Endothelial cell of umbilical vein (primary cell): Measurements from ENCODE around the gene TTLL4. TPM values are rescaled to one million over a fixed set of nuclear protein-coding genes. Genes with fewer than 3 reads are reported as not detected.

Experiments used
- BruUV-seq: library from RNA; stranded (reverse); fragments of 400-500 nt; replicated peaks from 2 replicates; lab custom pipeline; 2021; lab: Mats Ljungman, UMichigan
- CTCF ChIA-PET: fragments of 300-600, 350-600 bp; sonication (Branson Sonifier 250); formaldehyde crosslinking; loops from one replicate; lab custom pipeline; 2021; ENCODE audit warnings: antibody characterized with exemption, inconsistent platforms; lab: Charles Lee
- POLR2A ChIA-PET: fragments of 300-600, 350-600 bp; sonication (Branson Sonifier 250); formaldehyde crosslinking; loops from one replicate; lab custom pipeline; 2021; ENCODE audit warnings: antibody characterized with exemption, inconsistent platforms; lab: Charles Lee
- DNase-seq: peaks from one replicate; pipeline ENCODE4 v3.0.0-alpha.2; 2011; ENCODE audit warnings: low read depth, low spot score
- FAIRE-seq: peaks from 2 replicates; lab custom pipeline; 2011; peaks lifted over from hg19 to GRCh38; lab: Jason Lieb, UNC
- H2AFZ ChIP-seq: 2 replicates; pipeline ENCODE4 v1.6.0; 2012; ENCODE audit warnings: low read depth, low read length, control low read depth, inconsistent platforms
- H3K27ac ChIP-seq: 2 replicates; pipeline ENCODE4 v1.5.1; 2011; ENCODE audit warnings: low read depth, mild to moderate bottlenecking, control low read depth, low read length, moderate library complexity; ENCODE audit not compliant: insufficient read depth
- H3K27me3 ChIP-seq, 2 experiments: 2 replicates each; pipeline versions ENCODE4 v1.6.0 to v1.6.1; 2011; ENCODE audit warnings: low read length in 2 of 2, mixed read lengths in 1 of 2; ENCODE audit not compliant: control insufficient read depth in 2 of 2, insufficient read depth in 2 of 2
- H3K36me3 ChIP-seq, 2 experiments: 2 replicates in 1 of 2; 3 replicates in 1 of 2; pipeline ENCODE4 v1.5.1; 2011; ENCODE audit warnings: low read length in 2 of 2, mild to moderate bottlenecking in 1 of 2, moderate library complexity in 1 of 2; ENCODE audit not compliant: control insufficient read depth in 2 of 2, insufficient read depth in 2 of 2; ENCODE audit errors: extremely low read depth in 1 of 2
- H3K4me1 ChIP-seq: 3 replicates; pipeline ENCODE4 v1.5.1; 2011; ENCODE audit warnings: mild to moderate bottlenecking, low read length; ENCODE audit not compliant: control insufficient read depth, insufficient read depth; ENCODE audit errors: extremely low read depth
- H3K4me2 ChIP-seq: 2 replicates; pipeline ENCODE4 v1.6.1; 2011; ENCODE audit warnings: low read length, control low read depth, mixed read lengths; ENCODE audit not compliant: insufficient read depth
- H3K4me3 ChIP-seq, 3 experiments: fragments of 200-600 bp in 1 of 3; sonication (generic), shearing (Covaris generic) in 1 of 3; replicated peaks in 1 of 3; 2 replicates each; pipeline ENCODE4 v1.5.1; 2011 to 2016; ENCODE audit warnings: control low read depth in 3 of 3, low read length in 3 of 3, mild to moderate bottlenecking in 2 of 3, inconsistent platforms in 1 of 3, low read depth in 1 of 3, moderate library complexity in 1 of 3; ENCODE audit not compliant: insufficient read depth in 1 of 3
- H3K79me2 ChIP-seq: 2 replicates; pipeline ENCODE4 v1.6.0; 2012; ENCODE audit warnings: low read length, inconsistent platforms; ENCODE audit not compliant: control insufficient read depth, insufficient read depth
- H3K9ac ChIP-seq: replicated peaks from 2 replicates; pipeline ENCODE3; 2011; ENCODE audit warnings: low read length, control low read depth; ENCODE audit not compliant: insufficient read depth; ENCODE audit errors: extremely low read depth
- H3K9me1 ChIP-seq: replicated peaks from 3 replicates; pipeline ENCODE4 v1.6.0; 2011; ENCODE audit warnings: mild to moderate bottlenecking, low read length; ENCODE audit not compliant: control insufficient read depth, insufficient read depth; ENCODE audit errors: extremely low read depth
- H3K9me3 ChIP-seq: replicated peaks from 2 replicates; pipeline ENCODE4 v1.5.1; 2012; ENCODE audit warnings: low read length, inconsistent platforms; ENCODE audit not compliant: control insufficient read depth, insufficient read depth
- H4K20me1 ChIP-seq: replicated peaks from 2 replicates; pipeline ENCODE3; 2011; ENCODE audit warnings: mild to moderate bottlenecking, low read length; ENCODE audit not compliant: control insufficient read depth, insufficient read depth; ENCODE audit errors: extremely low read depth
- EZH2 ChIP-seq: IDR thresholded peaks from 2 replicates; pipeline ENCODE4 v1.6.1; 2012; ENCODE audit warnings: borderline replicate concordance, low read depth, mild to moderate bottlenecking, moderate library complexity, low read length, inconsistent platforms; ENCODE audit not compliant: severe bottlenecking
- FOS ChIP-seq: IDR thresholded peaks from 2 replicates; pipeline ENCODE4 v1.6.1; 2011; ENCODE audit warnings: mild to moderate bottlenecking, low read length, moderate library complexity, borderline replicate concordance; ENCODE audit not compliant: insufficient read depth
- GATA2 ChIP-seq: IDR thresholded peaks from 2 replicates; pipeline ENCODE4 v1.7.0; 2011; ENCODE audit warnings: low read depth, mild to moderate bottlenecking, moderate library complexity, mixed read lengths, low read length; ENCODE audit not compliant: insufficient read length, insufficient read depth
- MYC ChIP-seq: IDR thresholded peaks from one replicate; pipeline ENCODE4 v1.6.1; 2011; ENCODE audit warnings: mild to moderate bottlenecking, low read depth, low read length
- POLR2A ChIP-seq: IDR thresholded peaks from 2 replicates; pipeline ENCODE4 v1.6.1; 2012; ENCODE audit warnings: low read depth, mild to moderate bottlenecking, control low read depth, low read length
- POLR2AphosphoS5 ChIP-seq: IDR thresholded peaks from 2 replicates; pipeline ENCODE4 v1.6.1; 2012; ENCODE audit warnings: low read depth, mild to moderate bottlenecking, control low read depth, low read length, moderate library complexity; ENCODE audit not compliant: insufficient read depth
- dilution Hi-C: fragments of 300-500 bp; cut with MboI; formaldehyde crosslinking; loops from one replicate; pipeline ENCODE4 v1.15.0; 2019; ENCODE audit warnings: low sequenced_read_pairs; ENCODE audit not compliant: extremely low pct_ligation_motif_present
- intact Hi-C: fragments of 100-400 bp; cut with micrococcal nuclease; formaldehyde crosslinking; loops from one replicate; pipeline ENCODE4 v1.10.0; 2022
- polyA plus RNA-seq, 4 experiments: library from polyadenylated mRNA; depleted of rRNA in 3 of 4; stranded (reverse) in 3 of 4; unstranded in 1 of 4; fragments of >200 nt; gene quantifications; 2 replicates each; pipeline versions ENCODE4 v1.2.1 to v1.2.3, GENCODE V29; 2011 to 2012; ENCODE audit warnings: missing spikeins in 1 of 4
- total RNA-seq: library from RNA; stranded (reverse); gene quantifications from 2 replicates; pipeline ENCODE4 v1.2.3, GENCODE V29; 2021
- TF ChIP-seq, protein P1 (sequence below): IDR thresholded peaks from 2 replicates; pipeline ENCODE4 v1.6.1; 2011; ENCODE audit not compliant: insufficient read depth, insufficient read length
- TF ChIP-seq, protein P2 (sequence below), 2 donors: IDR thresholded peaks; 1 replicate in 1 of 2; 2 replicates in 1 of 2; pipeline ENCODE4 v1.5.1; 2011; ENCODE audit warnings: low read length in 2 of 2, mild to moderate bottlenecking in 2 of 2, moderate library complexity in 2 of 2, control low read depth in 1 of 2, inconsistent platforms in 1 of 2, low read depth in 1 of 2; ENCODE audit not compliant: insufficient read depth in 1 of 2; ENCODE audit errors: extremely low read depth in 1 of 2

TTLL4 gene
- total and polyA plus RNA-seq, 2 donors (not counting 3 experiments of a cell fraction or from before 2014, with no cell fraction given) = 26.7 to 45.0 TPM

DNA sequence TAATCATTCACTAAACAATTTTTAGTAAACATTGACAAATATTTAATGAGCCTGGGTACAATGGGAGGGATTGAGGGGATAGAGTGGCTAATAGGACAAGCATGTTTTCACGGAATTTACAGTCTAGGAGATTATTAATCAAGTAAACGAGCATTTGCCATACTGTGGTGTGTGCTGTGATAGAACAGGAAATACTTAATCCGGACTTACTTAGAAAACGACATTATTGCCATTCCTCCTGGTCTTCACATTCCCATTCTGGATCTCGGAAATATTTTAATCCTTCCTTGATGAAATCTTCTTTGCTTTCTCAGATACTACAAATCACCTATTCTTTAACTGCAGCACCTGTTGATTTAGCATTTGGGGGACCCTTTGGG, 905 bp downstream of the TTLL4 start:
- CTCF ChIA-PET = interaction anchor here (1.2 to 3.9 kb wide), 11 partner anchors 9 to 142 kb away, joined by 3 to 45 read pairs (median 11); partner anchors contain the start of genes BCS1L, CYP27A1, RNF25 and STK36
- peak overlapping the region; percentile 89 to 98 (median 93) for H3K4me3 ChIP-seq
- H3K4me1 ChIP-seq = peaks cover 14% of the 10 kb centered on the region
- H3K79me2 ChIP-seq = peaks cover 39% of the 10 kb centered on the region
- dilution Hi-C loops = no loop called here
- peak overlapping the region; percentile 94 for H3K4me2 ChIP-seq
- peak overlapping the region; percentile 71 for H2AFZ ChIP-seq
- no peaks in the 10 kb centered on the region for H3K9me3 ChIP-seq
- H3K36me3 ChIP-seq = peaks cover 0 to 2% of the 10 kb centered on the region in 2 experiments
- H3K27ac ChIP-seq = peak overlapping the region; percentile 60
- no peaks in the 10 kb centered on the region for H3K27me3 ChIP-seq
- DNase-seq = no peak
- POLR2A ChIA-PET = interaction anchor here (1.1 kb wide), 1 partner anchor 71 kb away, joined by 3 read pairs; no protein-coding TSS in a partner anchor
- TF ChIP-seq POLR2A = no peak
- no peak for TF ChIP-seq MYC
- TF ChIP-seq, protein P1, sequence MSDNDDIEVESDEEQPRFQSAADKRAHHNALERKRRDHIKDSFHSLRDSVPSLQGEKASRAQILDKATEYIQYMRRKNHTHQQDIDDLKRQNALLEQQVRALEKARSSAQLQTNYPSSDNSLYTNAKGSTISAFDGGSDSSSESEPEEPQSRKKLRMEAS = no peak
- no peak for TF ChIP-seq FOS
- no peak for TF ChIP-seq EZH2
- TF ChIP-seq POLR2AphosphoS5 = no peak
- no peak for TF ChIP-seq GATA2
- TF ChIP-seq, protein P2, sequence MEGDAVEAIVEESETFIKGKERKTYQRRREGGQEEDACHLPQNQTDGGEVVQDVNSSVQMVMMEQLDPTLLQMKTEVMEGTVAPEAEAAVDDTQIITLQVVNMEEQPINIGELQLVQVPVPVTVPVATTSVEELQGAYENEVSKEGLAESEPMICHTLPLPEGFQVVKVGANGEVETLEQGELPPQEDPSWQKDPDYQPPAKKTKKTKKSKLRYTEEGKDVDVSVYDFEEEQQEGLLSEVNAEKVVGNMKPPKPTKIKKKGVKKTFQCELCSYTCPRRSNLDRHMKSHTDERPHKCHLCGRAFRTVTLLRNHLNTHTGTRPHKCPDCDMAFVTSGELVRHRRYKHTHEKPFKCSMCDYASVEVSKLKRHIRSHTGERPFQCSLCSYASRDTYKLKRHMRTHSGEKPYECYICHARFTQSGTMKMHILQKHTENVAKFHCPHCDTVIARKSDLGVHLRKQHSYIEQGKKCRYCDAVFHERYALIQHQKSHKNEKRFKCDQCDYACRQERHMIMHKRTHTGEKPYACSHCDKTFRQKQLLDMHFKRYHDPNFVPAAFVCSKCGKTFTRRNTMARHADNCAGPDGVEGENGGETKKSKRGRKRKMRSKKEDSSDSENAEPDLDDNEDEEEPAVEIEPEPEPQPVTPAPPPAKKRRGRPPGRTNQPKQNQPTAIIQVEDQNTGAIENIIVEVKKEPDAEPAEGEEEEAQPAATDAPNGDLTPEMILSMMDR (IDR thresholded peaks at IDR 0.05; ENCODE audit: extremely low read depth in 1 of 2, insufficient read depth in 1 of 2, low read depth in 1 of 2, low read length in 2 of 2) = no peak
- H3K9ac ChIP-seq = peak overlapping the region; percentile 87
- no peaks in the 10 kb centered on the region for H3K9me1 ChIP-seq
- intact Hi-C loops = loop anchor here (1.0 kb wide), 2 partner anchors 20 to 136 kb away; no protein-coding TSS in a partner anchor
- no TSS peak for BruUV-seq
- no peak for FAIRE-seq
- no peaks in the 10 kb centered on the region for H4K20me1 ChIP-seq
